ENCODE measurements around the gene MMP25. TPM values are rescaled to one million over a fixed set of nuclear protein-coding genes. Genes with fewer than 3 reads are reported as not detected.
A peak's percentile ranks its signal among the peaks of the same experiment; 100 is the strongest.

MMP25 gene
- polyA plus RNA-seq, 1 experiment: not detected

DNA sequence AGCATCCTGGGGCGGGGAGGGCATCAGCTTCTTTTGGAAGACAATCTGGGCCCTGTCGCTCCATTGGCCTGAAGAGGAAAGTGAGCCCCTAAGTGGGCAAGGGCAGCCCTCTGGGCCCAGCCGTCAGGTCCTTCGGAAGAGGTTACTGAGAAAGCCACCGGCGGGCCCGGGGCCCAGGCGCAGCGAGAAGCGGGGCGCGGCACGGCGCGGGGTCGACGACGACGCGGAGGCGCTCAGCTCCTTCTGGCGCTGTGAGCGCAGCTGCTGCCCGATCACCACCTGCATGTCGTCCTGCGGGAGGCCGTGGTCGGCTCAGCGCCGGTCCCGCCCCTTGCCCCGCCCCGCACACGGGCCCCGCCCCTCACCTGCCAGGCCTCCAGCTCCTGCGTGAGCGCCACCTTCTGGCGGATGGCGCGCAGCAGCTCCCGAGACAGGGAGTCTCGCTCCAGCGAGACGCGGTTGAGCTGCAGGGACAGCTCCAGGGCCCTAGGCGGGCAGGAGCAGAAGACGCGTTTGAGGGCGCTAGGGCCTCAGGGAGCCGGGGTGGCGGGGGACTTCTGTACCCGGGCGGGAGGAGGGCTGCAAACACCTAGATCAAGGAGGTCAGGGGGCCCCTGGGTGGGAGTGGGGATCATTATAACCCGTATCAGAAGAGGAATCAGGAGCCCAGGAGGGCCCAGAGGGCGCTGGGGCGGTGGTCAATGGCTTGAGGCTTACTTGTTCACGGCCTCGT, 18.2 kb upstream of the MMP25 start:
- POLR2A ChIA-PET: interaction anchor here (0.5 to 1.9 kb wide), 3 partner anchors 8 to 1425 kb away, joined by 3 to 10 read pairs (median 5); partner anchors contain the start of gene TNFRSF12A
- CTCF ChIA-PET: interaction anchor here (0.6 to 2.2 kb wide), 14 partner anchors 11 to 1506 kb away, joined by 3 to 12 read pairs (median 4); no protein-coding TSS in a partner anchor
- no peak overlapping the region for H3K27ac ChIP-seq (ENCODE audit: low read depth, low read length)
- H3K4me3 ChIP-seq (ENCODE audit: low read depth, low read length): no peak overlapping the region
- no peak for DNase-seq (ENCODE audit: low read depth, low spot score)
- H3K9me3 ChIP-seq (ENCODE audit: control insufficient read depth, insufficient read depth, low read length): no peaks in the 10 kb centered on the region; the same call in 1 of the 2 replicates
- TF ChIP-seq, protein P1, sequence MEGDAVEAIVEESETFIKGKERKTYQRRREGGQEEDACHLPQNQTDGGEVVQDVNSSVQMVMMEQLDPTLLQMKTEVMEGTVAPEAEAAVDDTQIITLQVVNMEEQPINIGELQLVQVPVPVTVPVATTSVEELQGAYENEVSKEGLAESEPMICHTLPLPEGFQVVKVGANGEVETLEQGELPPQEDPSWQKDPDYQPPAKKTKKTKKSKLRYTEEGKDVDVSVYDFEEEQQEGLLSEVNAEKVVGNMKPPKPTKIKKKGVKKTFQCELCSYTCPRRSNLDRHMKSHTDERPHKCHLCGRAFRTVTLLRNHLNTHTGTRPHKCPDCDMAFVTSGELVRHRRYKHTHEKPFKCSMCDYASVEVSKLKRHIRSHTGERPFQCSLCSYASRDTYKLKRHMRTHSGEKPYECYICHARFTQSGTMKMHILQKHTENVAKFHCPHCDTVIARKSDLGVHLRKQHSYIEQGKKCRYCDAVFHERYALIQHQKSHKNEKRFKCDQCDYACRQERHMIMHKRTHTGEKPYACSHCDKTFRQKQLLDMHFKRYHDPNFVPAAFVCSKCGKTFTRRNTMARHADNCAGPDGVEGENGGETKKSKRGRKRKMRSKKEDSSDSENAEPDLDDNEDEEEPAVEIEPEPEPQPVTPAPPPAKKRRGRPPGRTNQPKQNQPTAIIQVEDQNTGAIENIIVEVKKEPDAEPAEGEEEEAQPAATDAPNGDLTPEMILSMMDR (IDR thresholded peaks at IDR 0.05; ENCODE audit: low read depth, low read length): peak; percentile 62
- peaks cover 32% of the 10 kb centered on the region for H3K27me3 ChIP-seq (ENCODE audit: control insufficient read depth, insufficient read depth, low read length)

DNA sequence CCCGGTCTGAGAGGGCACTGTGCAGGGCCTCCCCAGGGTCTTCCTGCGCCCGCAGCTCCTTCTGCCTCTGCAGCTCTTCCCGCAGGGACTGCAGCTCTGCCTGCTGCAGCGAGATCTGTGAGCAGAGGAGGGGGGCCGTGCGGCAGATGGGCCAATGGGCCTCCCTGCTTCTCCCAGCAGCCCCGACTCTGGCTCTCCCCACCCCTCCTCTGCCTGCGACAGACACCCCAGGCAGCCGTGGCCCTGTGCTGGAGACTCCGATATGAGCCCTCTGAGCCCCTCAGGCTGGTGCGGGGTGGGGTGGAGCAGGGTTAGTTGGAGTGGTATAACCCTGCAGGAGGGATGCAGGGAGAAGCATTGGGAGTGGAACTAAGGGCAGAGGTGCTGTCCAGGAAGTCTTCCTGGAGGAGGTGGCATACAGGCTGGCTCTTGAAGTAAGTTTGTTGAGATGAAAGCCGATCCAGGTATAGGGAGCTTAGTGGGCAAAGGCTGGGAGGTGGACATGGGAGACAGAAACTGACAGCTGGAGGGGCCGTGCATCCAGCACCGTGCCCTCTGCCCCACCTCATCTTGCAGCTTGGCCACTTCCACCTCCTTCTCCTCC, 17.5 kb upstream of the MMP25 start:
- CTCF ChIA-PET: interaction anchor here (0.6 to 2.2 kb wide), 13 partner anchors 9 to 1506 kb away, joined by 3 to 12 read pairs (median 5); no protein-coding TSS in a partner anchor
- Histone ChIP-seq H3K27me3 (ENCODE audit: control insufficient read depth, insufficient read depth, low read length) (peaks cover 38% of the 10 kb centered on the region), H3K27ac (ENCODE audit: low read depth, low read length) (no peak overlapping the region), H3K9me3 (ENCODE audit: control insufficient read depth, insufficient read depth, low read length) (no peaks in the 10 kb centered on the region; the same call in 1 of the 2 replicates), H3K4me3 (ENCODE audit: low read depth, low read length) (no peak overlapping the region)
- POLR2A ChIA-PET: interaction anchor here (0.5 to 1.9 kb wide), 3 partner anchors 9 to 156 kb away, joined by 3 to 10 read pairs (median 5); partner anchors contain the start of gene TNFRSF12A
- TF ChIP-seq, protein P1 (IDR thresholded peaks at IDR 0.05; ENCODE audit: low read depth, low read length): no peak
- DNase-seq (ENCODE audit: low read depth, low spot score): no peak

DNA sequence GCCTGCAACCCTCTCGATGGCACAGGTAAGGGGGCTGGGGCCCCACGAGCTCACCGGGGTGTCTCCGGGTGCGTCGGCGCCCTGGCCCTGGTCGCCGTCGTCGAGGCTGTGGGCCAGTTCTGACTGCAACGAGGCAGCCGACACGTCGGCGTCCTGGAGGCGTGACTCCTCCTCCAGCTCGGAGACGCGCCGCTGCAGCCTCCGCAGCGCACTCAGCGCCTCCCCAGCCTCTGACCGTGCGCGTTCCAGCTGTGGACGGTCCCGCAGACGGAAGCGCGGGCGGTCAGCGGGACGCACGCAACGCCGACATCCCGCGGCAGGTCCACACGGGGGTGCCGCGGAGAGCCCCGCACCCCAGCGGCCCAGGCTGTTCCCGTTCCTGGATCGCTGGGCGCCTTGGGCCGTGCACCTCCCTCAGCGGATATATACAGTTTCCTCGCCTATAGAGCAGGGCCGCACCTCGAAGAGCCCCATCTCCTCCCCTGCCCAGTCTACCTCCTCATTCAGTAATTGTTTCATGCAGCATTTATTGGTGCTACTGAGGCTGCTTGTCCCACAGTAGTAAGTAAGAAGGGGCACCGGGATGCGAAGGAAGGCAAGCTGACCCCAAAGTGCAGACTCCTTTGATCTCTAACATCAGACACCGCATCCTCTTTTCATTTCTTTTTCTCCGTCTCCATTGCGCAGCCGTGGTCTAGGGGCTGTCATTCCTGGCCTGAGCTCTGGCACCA, 16.7 kb upstream of the MMP25 start:
- no peak for DNase-seq (ENCODE audit: low read depth, low spot score)
- no peaks in the 10 kb centered on the region; the same call in 1 of the 2 replicates for H3K9me3 ChIP-seq (ENCODE audit: control insufficient read depth, insufficient read depth, low read length)
- no peak overlapping the region for H3K27ac ChIP-seq (ENCODE audit: low read depth, low read length)
- TF ChIP-seq, protein P1 (IDR thresholded peaks at IDR 0.05; ENCODE audit: low read depth, low read length): no peak
- ChIA-PET CTCF (interaction anchor here (1.0 to 2.2 kb wide), 4 partner anchors 10 to 100 kb away, joined by 3 to 12 read pairs (median 5); no protein-coding TSS in a partner anchor), POLR2A (interaction anchor here (0.5 to 1.9 kb wide), 2 partner anchors 9 to 156 kb away, joined by 3 to 10 read pairs; partner anchors contain the start of gene TNFRSF12A)
- H3K27me3 ChIP-seq (ENCODE audit: control insufficient read depth, insufficient read depth, low read length): peaks cover 46% of the 10 kb centered on the region
- peak overlapping the region; percentile 17; the same call in 1 of the 2 replicates for H3K4me3 ChIP-seq (ENCODE audit: low read depth, low read length)

DNA sequence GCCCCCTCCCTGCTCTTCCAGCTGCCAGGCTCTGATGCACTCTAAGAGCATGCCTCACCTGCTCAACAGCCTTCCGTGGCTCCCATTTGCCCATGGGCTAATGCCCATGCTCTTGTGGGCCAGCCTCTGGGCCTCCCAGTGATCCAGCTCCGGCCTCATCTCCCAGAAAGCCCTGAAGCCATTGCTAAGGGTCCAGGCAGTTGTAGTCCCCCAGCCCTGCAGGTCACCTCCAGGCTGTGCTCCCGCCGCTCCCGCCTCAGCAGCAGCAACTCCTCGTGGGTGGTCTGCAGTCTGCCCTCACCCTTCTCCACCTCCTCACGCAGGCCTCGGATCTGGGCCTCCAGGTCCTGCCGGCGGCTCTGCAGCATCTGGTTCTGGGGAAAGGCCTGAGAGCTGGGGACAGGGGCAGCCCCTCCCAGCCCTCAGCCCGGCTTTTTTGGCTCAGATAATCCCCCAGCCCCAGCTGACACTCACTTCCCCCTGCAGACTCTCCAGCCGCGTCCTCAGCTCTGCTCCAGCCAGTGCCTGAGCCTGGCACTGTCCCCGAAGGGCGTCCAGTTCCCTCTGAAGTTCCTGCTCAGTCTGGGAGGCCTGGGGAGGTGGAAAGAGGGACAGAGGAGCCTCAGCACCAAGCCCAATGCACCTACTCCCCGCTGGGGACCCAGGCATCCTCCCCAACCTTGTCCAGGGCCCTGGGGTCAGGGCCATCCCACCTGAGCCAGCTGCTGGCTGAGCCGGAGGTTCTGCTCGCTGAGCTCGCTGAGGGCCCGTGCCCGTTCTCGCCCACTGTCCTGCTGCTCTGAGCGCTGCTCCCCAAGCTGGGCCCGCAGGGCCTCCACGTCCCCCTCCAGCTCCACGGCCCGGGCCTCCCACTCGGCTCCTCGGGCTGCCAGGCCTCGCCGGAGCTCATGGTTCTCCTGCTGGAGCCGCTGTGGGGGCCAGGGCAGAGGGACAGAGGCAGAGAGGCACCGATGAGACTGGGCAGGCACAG, 15.8 kb upstream of the MMP25 start:
- H3K27ac ChIP-seq (ENCODE audit: low read depth, low read length): no peak overlapping the region
- no peak overlapping the region for H3K4me3 ChIP-seq (ENCODE audit: low read depth, low read length)
- TF ChIP-seq, protein P1 (IDR thresholded peaks at IDR 0.05; ENCODE audit: low read depth, low read length): no peak
- no peak for DNase-seq (ENCODE audit: low read depth, low spot score)
- no peaks in the 10 kb centered on the region; the same call in 1 of the 2 replicates for H3K9me3 ChIP-seq (ENCODE audit: control insufficient read depth, insufficient read depth, low read length)
- CTCF ChIA-PET: interaction anchor here (0.5 to 3.8 kb wide), 18 partner anchors 8 to 1071 kb away, joined by 3 to 27 read pairs (median 8); partner anchors contain the start of genes HCFC1R1 and TNFRSF12A
- peaks cover 54% of the 10 kb centered on the region for H3K27me3 ChIP-seq (ENCODE audit: control insufficient read depth, insufficient read depth, low read length)
- POLR2A ChIA-PET: interaction anchor here (0.6 to 2.4 kb wide), 3 partner anchors 9 to 137 kb away, joined by 3 to 30 read pairs (median 3); partner anchors contain the start of gene TNFRSF12A

All from AG04450 (cell line).